BE2C (cell line): ENCODE results near the gene MYOC.
"Not testable (repeated sequence)": the region's sequence is repeated elsewhere in the genome, so short reads cannot be mapped to it uniquely, and the experiment has no call there.

Experiments used
- DNase-seq: peaks from one replicate; pipeline ENCODE4 v3.0.0-alpha.2; 2020
- H3K27me3 ChIP-seq: fragments of 250-450 bp; sonication (Bioruptor Pico); 2 replicates; pipeline ENCODE4 v1.5.1; 2020; ENCODE audit warnings: mild to moderate bottlenecking
- H3K36me3 ChIP-seq: fragments of 250-450 bp; sonication (Bioruptor Pico); 2 replicates; pipeline ENCODE4 v1.5.1; 2020; ENCODE audit warnings: mild to moderate bottlenecking
- H3K4me1 ChIP-seq: fragments of 250-450 bp; sonication (Bioruptor Pico); 2 replicates; pipeline ENCODE4 v1.5.1; 2020
- H3K4me3 ChIP-seq: 2 replicates; pipeline ENCODE4 v1.5.1; 2011; ENCODE audit warnings: low read depth, low read length
- H3K9me3 ChIP-seq: fragments of 250-450 bp; sonication (Bioruptor Pico); 2 replicates; pipeline ENCODE4 v1.5.1; 2020
- TF ChIP-seq, protein P1 (sequence below): IDR thresholded peaks from 2 replicates; pipeline ENCODE4 v1.5.1; 2012; ENCODE audit warnings: mild to moderate bottlenecking, low read depth, low read length

MYOC gene

GRCh38 chr1:171663854-171664575 lies 11.5 kb upstream of the MYOC start:
- H3K9me3 ChIP-seq, result no peaks in the 10 kb centered on the region
- TF ChIP-seq, protein P1, sequence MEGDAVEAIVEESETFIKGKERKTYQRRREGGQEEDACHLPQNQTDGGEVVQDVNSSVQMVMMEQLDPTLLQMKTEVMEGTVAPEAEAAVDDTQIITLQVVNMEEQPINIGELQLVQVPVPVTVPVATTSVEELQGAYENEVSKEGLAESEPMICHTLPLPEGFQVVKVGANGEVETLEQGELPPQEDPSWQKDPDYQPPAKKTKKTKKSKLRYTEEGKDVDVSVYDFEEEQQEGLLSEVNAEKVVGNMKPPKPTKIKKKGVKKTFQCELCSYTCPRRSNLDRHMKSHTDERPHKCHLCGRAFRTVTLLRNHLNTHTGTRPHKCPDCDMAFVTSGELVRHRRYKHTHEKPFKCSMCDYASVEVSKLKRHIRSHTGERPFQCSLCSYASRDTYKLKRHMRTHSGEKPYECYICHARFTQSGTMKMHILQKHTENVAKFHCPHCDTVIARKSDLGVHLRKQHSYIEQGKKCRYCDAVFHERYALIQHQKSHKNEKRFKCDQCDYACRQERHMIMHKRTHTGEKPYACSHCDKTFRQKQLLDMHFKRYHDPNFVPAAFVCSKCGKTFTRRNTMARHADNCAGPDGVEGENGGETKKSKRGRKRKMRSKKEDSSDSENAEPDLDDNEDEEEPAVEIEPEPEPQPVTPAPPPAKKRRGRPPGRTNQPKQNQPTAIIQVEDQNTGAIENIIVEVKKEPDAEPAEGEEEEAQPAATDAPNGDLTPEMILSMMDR, result no peak
- H3K4me1 ChIP-seq, result no peaks in the 10 kb centered on the region
- DNase-seq, result no peak
- no peaks in the 10 kb centered on the region for H3K36me3 ChIP-seq
- no peak overlapping the region for H3K4me3 ChIP-seq
- H3K27me3 ChIP-seq, result peaks cover 9% of the 10 kb centered on the region

DNA sequence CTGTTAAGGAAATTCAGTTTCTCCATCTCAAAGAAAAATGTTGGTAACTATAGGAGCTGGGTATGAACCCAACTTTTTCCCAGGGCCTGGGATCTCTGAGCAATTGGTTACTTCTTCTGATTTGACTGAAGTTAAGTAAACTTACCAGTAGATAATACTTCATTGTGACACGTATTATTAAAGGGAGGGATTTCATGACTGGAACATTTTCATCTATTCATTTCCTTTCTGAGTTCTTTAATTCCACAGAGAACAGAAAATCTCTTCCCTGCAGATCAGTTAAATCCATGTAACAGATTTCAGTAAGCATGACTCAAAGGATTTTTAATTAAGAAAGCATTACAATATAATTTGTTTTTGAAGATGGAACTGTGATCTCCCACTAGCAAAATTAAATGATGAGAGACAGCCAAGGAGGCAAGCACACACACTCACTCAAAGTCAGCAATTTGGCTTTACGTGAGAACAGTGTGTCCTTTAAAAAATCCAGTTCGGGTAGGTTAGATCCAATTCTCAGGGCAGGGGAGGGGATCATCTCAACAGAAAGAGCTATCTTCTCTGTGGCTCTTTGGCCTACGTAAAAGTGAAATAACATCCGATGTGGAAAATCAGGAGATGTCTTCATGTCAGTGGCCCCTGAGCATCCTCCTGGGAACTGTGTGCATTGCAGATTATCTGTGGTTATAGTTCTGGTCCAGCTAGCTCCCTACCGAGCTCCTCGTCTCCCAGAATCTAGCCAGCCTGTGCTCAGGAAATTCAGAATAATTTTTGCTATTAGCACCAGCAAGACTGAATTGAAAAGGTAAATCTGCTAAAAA lies 10.8 kb upstream of the MYOC start:
- Histone ChIP-seq H3K4me1 (no peaks in the 10 kb centered on the region), H3K27me3 (peaks cover 9% of the 10 kb centered on the region), H3K9me3 (no peaks in the 10 kb centered on the region), H3K36me3 (no peaks in the 10 kb centered on the region), H3K4me3 (no peak overlapping the region)
- DNase-seq, result no peak
- TF ChIP-seq, protein P1, result no peak

DNA sequence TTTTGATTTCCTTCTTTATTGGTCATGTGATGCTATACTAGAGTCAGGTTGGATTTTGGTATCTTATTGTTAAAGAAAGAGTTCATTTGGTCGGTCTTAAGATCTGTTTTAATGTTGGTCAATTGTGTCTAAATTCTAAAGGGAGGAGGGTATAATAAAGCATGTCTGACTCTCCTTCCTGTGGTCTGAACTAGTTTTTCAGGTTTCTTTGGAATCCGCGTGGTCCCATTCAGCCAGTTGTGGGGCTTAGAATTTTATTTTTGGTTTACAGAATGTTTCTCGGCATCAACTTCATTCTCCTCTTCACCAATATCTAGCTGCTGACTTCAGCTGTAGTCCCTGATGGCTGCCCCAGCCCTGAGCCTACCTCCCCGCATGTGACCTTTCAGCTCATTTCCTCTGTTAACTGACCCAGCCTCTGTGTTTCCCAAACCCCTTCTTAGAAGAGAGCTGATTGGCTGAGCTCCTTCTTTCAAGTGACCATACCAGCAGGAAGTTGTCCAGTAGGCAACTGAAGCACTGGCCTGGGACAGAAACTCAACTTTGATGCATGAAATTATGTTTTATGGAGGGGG lies 8.7 kb upstream of the MYOC start:
- H3K4me3 ChIP-seq, result no peak overlapping the region
- H3K36me3 ChIP-seq, result no peaks in the 10 kb centered on the region
- TF ChIP-seq, protein P1, result no peak
- H3K9me3 ChIP-seq, result no peaks in the 10 kb centered on the region
- H3K27me3 ChIP-seq, result peaks cover 2% of the 10 kb centered on the region
- DNase-seq, result no peak
- no peaks in the 10 kb centered on the region for H3K4me1 ChIP-seq

DNA sequence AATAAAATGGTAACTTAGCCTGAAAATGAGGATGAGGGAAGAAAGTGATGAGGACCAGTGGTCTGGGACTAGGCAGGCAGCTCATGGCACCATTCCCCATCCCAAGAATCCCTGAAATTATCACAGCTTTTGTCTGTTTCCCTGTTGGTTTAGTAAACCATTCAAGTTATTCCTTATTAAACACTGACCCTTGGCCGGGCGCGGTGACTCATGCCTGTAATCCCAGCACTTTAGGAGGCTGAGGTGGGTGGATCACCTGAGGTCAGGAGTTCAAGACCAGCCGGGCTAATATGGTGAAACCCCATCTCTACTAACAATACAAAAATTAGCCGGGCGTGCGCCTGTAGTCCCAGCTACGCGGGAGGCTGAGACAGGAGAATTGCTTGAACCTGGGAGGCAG lies 3.7 kb upstream of the MYOC start:
- not testable (repeated sequence) for H3K9me3 ChIP-seq, H3K27me3 ChIP-seq, H3K36me3 ChIP-seq, H3K4me3 ChIP-seq, H3K4me1 ChIP-seq, DNase-seq

- peaks cover 9% of the 10 kb centered on the region for H3K27me3 ChIP-seq
- H3K36me3 ChIP-seq, result no peaks in the 10 kb centered on the region
- TF ChIP-seq, protein P1, result no peak
- DNase-seq, result no peak
- no peaks in the 10 kb centered on the region for H3K9me3 ChIP-seq
- no peak overlapping the region for H3K4me3 ChIP-seq
- no peaks in the 10 kb centered on the region for H3K4me1 ChIP-seq
Measured at GRCh38 chr1:171655746-171656116, 3.2 kb upstream of the MYOC start.

DNA sequence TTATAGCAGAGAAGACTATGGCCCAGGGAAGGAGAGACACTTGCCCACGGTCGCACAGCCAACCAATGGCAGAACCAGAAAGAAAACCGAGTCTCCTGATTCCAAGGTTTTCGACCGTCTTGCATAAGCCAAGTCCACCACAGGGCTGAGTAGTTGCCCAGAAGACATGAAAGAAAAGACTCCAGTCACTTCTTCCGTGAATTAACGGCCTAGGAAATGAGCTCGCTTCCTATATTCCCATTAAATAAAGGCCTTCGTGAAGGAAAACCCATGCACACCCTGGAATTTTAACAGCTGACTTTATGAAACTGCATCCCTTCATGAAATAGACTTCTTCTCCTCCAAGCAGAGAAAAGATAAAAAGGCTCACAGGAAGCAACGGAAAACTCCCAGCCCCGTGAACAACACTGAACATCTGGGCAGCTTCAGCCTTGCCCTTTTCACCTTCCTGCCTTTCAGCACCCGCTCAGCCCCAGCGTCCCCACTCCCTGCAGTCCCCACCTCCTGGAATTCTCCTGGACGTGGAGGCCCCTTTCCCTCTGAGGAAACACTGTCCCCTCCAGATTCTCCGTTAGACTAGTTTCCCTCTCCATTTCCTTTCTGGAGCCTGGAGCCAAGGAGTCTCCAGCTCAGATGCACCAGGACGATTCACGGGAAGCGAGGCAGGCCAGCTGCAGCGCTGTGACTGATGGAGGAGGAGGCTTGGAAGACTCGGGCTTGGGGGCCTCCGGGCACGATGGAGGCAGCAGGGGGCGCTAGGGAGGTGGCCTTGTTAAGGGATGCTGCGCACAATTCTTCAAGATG lies 2.7 kb upstream of the MYOC start:
- DNase-seq, result peak; percentile 78
- Histone ChIP-seq H3K4me3 (peak overlapping the region; percentile 28; the same call in 1 of the 2 replicates), H3K27me3 (peaks cover 9% of the 10 kb centered on the region), H3K9me3 (no peaks in the 10 kb centered on the region), H3K4me1 (no peaks in the 10 kb centered on the region), H3K36me3 (no peaks in the 10 kb centered on the region)
- TF ChIP-seq, protein P1, result peak; percentile 84
